GM18508 (cell line): ENCODE results near the gene BCL2A1.
A peak's percentile ranks its signal among the peaks of the same experiment; 100 is the strongest.
"Not testable (repeated sequence)": the region's sequence is repeated elsewhere in the genome, so short reads cannot be mapped to it uniquely, and the experiment has no call there.

Source experiments
- ATAC-seq: cut with Tn5 transposase; IDR thresholded peaks from one replicate; pipeline ENCODE4 v1.9.1; 2021; ENCODE audit warnings: moderate number of reproducible peaks; ENCODE audit not compliant: insufficient read depth, unreplicated experiment

The BCL2A1 gene

GRCh38 chr15:79932447-79932846 lies 38.5 kb downstream of the BCL2A1 start:
- no peak for ATAC-seq

GRCh38 chr15:79930516-79930915 lies 40.5 kb downstream of the BCL2A1 start:
- ATAC-seq, result no peak

- ATAC-seq, result no peak
These were observed 41.6 kb downstream of the BCL2A1 start for GRCh38 chr15:79929412-79929811.

DNA sequence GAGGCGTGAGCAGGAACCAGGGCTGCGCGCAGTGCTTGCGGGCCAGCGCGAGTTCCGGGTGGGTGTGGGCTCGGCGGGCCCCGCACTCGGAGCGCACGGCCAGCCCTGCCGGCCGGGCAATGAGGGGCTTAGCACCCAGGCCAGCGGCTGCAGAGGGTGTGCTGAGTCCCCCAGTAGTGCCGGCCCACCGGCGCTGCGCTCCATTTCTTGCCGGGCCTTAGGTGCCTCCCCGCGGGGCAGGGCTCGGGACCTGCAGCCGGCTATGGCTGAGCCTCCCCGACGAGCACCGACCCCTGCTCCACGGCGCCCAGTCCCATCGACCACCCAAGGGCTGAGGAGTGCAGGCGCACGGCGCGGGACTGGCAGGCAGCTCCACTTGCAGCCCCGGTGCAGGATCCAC lies 44.9 kb downstream of the BCL2A1 start:
- ATAC-seq, result not testable (repeated sequence)

GRCh38 chr15:79924379-79924778 lies 46.6 kb downstream of the BCL2A1 start:
- ATAC-seq, result no peak

- ATAC-seq, result peak; percentile 85
These were observed 47.4 kb downstream of the BCL2A1 start for GRCh38 chr15:79923515-79924169.

GRCh38 chr15:79923079-79923514 lies 47.9 kb downstream of the BCL2A1 start:
- ATAC-seq, result peak; percentile 23

DNA sequence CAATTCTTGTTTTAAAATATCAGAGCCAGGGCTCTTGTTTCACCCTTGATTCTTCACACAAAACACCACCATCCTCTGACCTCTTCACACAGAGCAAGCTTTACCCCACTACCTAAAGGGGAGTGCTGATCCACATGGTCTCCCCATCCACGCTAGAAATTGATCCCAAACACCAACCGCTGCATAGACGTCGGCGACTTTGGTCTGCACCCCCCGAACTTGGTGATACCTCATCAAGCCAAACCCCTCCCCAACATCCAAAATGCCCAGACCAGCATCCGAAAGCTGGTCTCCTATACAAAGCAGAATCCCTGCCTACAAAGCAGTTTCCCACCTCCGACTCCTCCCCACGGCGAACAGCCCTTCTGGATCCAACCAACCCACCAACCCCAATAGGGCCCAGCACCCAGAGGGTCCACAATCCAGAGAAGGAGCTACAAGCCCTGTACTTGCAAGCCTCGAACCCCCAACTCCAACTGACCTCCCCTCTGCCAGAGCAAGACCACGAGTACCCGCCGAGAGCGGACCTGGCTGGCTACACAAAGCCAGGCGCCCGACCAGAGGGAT lies 48.4 kb downstream of the BCL2A1 start:
- ATAC-seq, result no peak

DNA sequence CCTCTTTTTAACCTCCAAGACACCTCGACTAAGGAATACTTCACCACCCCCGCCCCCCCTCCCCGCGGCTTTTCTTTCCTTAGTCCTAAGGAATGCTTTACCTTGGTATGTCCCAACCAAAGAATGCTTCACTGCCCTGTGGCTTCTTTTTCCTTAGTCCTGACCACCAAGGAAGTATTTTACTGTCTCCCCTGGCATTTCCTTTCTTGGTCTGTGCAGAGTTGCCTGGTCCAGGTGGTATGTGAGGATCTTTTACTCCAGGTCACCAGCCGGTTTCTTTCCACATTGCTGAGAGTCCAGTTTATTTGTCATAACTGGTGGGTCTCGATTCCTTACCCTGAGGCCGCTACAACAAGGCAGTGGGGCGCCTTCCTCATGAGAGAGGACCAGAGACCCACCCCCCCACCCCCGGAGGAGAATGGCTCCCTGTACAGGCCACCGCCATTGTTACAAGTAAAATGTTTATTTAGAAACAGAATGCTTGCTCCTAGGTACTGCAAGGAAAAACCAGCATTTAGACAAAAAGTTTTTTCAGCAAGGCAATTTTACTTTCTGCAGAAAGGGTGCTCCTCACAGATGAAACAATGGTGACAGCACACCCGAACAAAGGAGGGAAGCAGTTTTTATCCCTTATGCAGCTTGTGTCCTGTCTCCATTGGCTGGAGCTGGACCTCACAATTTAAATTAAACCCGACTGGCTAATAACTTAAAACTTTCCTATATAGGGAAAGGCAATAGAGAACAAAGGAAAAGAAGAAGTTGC lies 51.1 kb downstream of the BCL2A1 start:
- no peak for ATAC-seq

- ATAC-seq, result no peak
These were observed 51.8 kb downstream of the BCL2A1 start for GRCh38 chr15:79919090-79919748.

- no peak for ATAC-seq
These were observed 52.7 kb downstream of the BCL2A1 start for GRCh38 chr15:79918278-79918677.

- ATAC-seq, result no peak
These were observed 54.4 kb downstream of the BCL2A1 start for GRCh38 chr15:79916502-79917132.

DNA sequence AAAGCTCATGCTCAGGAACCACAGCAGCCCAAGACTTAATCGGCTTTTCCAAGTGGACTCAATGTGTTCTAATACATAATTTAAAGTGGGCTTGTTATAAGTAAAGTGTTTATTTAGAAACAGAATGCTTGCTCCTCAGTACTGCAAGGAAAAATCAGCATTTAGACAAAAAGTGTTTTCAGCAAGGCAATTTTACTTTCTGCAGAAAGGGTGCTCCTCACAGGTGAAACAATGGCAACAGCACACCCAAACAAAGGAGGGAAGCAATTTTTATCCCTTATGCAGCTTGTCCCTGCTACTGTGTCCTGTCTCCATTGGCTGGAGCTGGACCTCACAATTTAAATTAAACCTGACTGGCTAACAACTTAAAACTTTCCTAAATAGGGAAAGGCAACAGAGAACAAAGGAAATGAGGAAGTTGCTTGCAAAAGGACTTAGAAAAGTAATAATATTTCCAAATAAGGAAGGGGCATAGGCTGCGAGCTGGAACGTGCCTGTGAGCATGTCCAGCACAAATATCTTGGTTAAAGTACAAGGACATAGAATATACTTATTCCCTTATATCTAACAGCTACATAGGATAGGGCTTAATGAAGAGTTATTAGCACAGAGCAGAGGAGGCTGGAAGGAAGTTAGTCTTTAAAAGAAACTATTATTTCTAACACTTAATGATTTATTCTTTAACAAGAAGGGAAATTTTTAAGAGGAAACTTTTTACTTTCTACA lies 55.1 kb downstream of the BCL2A1 start:
- not testable (repeated sequence) for ATAC-seq

- no peak for ATAC-seq
These were observed 56.3 kb downstream of the BCL2A1 start for GRCh38 chr15:79914728-79915127.
